ENCODE results near the gene RERE.

RERE gene

DNA sequence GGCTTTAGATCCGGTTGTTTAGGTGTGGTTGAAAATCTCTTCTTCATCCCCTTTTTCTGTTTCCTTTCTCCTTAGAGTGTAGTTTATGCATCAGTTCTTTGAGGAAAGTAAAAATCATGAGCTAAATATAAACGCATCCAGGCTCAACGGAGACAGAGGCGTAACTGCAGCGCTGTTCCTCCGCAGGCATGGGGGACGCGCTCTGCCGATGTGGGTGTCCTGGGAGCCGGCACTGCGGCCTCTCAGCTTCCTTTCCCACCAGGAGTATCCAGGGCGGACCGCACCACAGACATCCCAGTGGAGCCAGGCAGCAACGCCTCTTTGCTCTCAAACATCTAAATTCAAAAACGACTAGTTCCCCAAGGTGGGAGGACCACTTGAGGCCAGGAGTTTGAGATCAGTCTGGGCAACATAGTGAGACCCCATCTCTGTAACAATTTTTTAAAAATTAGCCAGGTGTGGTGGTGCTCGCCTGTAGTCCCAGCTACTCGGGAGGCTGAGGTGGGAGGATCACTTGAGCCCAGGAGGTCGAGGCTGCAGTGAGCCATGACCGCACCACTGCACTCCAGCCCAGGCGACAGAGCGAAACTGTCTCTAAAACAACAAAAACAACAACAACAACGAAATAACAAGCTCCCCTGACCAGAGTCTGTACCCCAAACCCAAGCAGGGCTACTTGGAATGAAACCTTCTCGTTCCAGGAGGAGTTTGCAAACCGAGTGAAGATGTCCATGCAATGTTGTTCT lies 483.2 kb downstream of the RERE start:
- no peak for TF ChIP-seq JUND (IDR thresholded peaks at IDR 0.05; ENCODE audit: low read depth)
- in situ Hi-C loops (cut with HindIII; ENCODE audit: low pct_unique_long_range_greater_than_20kb, low sequenced_read_pairs), result no loop called here
- no peak for DNase-seq (ENCODE audit: low read depth in 1 of 2, low spot score in 1 of 2)

DNA sequence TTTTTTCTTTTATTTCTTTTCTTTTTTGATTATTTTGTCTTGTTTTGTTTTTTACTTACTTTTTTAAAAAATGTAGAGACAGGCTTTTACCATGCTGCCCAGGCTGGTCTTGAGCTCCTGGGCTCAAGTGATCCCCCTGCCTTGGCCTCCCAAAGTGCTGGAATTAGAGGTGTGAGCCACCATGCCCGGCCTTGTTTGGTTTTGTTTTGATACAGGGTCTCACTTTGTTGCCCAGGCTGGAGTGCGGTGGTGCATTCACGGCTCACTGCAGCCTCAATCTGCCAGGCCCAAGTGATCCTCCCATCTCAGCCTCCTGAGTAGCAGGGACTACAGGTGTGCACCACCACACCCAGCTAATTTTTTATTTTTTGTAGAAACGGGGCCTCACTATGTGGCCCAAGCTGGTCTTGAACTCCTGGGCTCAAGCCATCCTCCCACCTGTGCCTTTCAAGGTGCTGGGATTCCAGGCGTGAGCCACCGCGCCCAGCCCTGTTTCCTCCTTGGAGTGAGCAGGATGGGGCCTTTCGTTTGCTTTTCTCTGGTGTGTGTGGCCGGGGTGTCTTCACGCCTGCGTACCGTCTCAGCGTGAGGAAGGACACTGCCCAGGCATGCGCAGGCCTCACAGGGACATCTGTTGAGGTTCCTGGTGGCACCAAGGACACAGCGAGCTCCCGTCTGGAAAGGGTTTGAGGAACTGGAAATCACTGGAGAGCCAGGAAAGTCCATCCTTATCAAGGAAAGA lies 484.0 kb downstream of the RERE start:
- in situ Hi-C loops (cut with HindIII; ENCODE audit: low pct_unique_long_range_greater_than_20kb, low sequenced_read_pairs), result no loop called here
- no peak for TF ChIP-seq JUND (IDR thresholded peaks at IDR 0.05; ENCODE audit: low read depth)
- no peak for DNase-seq (ENCODE audit: low read depth in 1 of 2, low spot score in 1 of 2)

- in situ Hi-C loops (cut with HindIII; ENCODE audit: low pct_unique_long_range_greater_than_20kb, low sequenced_read_pairs), result no loop called here
- DNase-seq (ENCODE audit: low read depth in 1 of 2, low spot score in 1 of 2), result no peak
- no peak for TF ChIP-seq JUND (IDR thresholded peaks at IDR 0.05; ENCODE audit: low read depth)
Observed at GRCh38 chr1:8332806-8333205, 484.6 kb downstream of the RERE start.

DNA sequence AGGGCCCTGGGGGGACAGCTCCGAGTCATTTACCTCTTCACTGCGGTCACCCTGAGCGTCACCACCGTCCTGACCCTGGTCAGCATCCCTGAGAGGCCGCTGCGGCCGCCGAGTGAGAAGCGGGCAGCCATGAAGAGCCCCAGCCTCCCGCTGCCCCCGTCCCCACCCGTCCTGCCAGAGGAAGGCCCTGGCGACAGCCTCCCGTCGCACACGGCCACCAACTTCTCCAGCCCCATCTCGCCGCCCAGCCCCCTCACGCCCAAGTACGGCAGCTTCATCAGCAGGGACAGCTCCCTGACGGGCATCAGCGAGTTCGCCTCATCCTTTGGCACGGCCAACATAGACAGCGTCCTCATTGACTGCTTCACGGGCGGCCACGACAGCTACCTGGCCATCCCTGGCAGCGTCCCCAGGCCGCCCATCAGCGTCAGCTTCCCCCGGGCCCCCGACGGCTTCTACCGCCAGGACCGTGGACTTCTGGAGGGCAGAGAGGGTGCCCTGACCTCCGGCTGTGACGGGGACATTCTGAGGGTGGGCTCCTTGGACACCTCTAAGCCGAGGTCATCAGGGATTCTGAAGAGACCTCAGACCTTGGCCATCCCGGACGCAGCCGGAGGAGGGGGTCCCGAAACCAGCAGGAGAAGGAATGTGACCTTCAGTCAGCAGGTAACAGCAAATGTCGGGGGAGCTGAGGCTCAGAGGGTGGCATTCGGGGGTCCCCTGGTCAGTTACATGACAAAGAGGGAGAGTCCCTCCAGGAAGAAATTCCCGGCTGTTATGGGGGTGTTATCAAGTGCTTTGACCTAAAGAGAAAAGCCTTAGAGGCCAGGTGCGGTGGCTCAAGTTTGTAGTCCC lies 486.9 kb downstream of the RERE start:
- DNase-seq (ENCODE audit: low read depth in 1 of 2, low spot score in 1 of 2), result no peak
- TF ChIP-seq JUND (IDR thresholded peaks at IDR 0.05; ENCODE audit: low read depth), result no peak
- in situ Hi-C loops (cut with HindIII; ENCODE audit: low pct_unique_long_range_greater_than_20kb, low sequenced_read_pairs), result no loop called here

DNA sequence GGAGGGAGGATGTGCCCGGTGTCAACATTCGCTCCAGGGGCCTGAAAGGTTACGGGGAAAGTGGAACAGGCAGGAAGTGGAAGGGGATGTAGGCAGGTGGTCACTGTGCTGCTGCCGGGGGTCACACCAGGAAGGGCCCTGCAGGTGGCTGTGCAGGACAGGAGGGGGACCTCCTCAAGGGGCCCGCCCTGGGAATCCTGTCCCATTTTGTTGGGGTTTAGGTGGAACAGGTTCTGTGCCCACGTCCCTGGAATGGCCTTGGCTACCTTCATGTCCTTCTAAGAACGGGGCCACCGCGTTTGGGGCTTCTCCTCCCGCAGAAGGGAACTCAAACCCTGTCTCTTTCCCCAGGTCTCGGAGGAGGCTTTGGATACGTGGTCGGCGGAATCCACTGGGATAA lies 487.6 kb downstream of the RERE start:
- TF ChIP-seq JUND (IDR thresholded peaks at IDR 0.05; ENCODE audit: low read depth), result no peak
- no peak for DNase-seq (ENCODE audit: low read depth in 1 of 2, low spot score in 1 of 2)
- in situ Hi-C loops (cut with HindIII; ENCODE audit: low pct_unique_long_range_greater_than_20kb, low sequenced_read_pairs), result no loop called here

DNA sequence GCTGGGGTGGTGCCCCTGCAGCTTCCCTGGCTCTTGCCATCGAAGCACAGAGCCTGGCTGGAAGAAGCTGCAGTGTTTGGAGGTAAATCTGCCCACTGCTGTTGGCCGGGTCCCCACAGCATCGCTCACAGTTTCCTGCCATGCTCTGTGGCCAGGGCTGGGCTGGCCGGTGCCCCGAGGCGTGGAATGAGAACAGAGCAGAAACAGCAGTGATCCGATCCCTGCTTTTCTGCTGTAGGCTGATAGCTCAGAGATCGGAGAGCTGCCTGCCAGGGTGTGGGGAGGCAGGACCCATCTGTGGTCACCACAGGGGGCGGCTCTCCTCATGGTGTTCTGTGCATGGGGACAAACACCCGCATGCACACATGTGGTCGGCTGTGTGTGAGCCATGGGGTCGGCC lies 488.0 kb downstream of the RERE start:
- DNase-seq (ENCODE audit: low read depth in 1 of 2, low spot score in 1 of 2), result no peak
- in situ Hi-C loops (cut with HindIII; ENCODE audit: low pct_unique_long_range_greater_than_20kb, low sequenced_read_pairs), result no loop called here
- no peak for TF ChIP-seq JUND (IDR thresholded peaks at IDR 0.05; ENCODE audit: low read depth)

- in situ Hi-C loops (cut with HindIII; ENCODE audit: low pct_unique_long_range_greater_than_20kb, low sequenced_read_pairs), result no loop called here
- DNase-seq (ENCODE audit: low read depth in 1 of 2, low spot score in 1 of 2), result no peak
- no peak for TF ChIP-seq JUND (IDR thresholded peaks at IDR 0.05; ENCODE audit: low read depth)
Observed at GRCh38 chr1:8328271-8328670, 489.2 kb downstream of the RERE start.

GRCh38 chr1:8326265-8326664 lies 491.2 kb downstream of the RERE start:
- TF ChIP-seq JUND (IDR thresholded peaks at IDR 0.05; ENCODE audit: low read depth), result no peak
- DNase-seq (ENCODE audit: low read depth in 1 of 2, low spot score in 1 of 2), result no peak
- in situ Hi-C loops (cut with HindIII; ENCODE audit: low pct_unique_long_range_greater_than_20kb, low sequenced_read_pairs), result no loop called here

DNA sequence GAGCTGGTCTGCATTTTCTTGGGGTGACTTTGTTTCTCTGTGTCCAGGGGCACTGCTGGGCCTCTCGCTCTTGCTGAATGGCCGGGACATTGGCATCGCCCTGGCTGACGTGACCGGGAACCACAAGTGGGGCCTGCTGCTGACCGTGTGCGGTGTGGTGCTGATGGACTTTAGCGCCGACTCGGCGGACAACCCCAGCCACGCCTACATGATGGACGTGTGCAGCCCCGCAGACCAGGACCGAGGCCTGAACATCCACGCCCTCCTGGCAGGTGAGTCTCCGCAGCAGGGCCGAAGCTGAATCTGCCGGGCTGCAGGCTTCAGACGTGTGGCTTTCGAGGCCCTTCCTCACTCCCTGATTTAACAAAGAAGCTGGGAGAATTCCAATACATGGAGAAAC lies 491.7 kb downstream of the RERE start:
- no peak for TF ChIP-seq JUND (IDR thresholded peaks at IDR 0.05; ENCODE audit: low read depth)
- in situ Hi-C loops (cut with HindIII; ENCODE audit: low pct_unique_long_range_greater_than_20kb, low sequenced_read_pairs), result no loop called here
- no peak for DNase-seq (ENCODE audit: low read depth in 1 of 2, low spot score in 1 of 2)

DNA sequence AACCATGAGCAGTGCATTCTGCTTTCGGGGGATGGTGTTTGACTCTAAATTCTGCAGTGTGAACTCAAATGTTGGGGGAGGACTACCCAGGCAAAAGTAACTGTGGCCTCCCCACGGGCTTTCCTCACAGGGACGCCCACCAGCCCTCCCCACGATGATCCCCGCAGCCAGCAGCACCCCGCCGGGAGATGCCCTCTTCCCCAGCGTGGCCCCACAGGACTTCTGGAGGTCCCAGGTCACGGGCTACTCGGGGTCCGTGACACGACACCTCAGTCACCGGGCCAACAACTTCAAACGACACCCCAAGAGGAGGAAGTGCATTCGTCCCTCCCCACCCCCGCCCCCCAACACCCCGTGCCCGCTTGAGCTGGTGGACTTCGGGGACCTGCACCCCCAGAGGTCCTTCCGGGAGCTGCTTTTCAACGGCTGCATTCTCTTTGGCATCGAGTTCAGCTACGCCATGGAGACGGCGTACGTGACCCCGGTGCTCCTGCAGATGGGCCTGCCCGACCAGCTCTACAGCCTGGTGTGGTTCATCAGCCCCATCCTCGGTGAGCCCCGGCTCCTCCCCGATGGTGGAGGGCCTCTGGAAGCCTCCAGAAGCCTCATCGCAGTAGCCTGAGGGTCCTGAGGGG lies 493.1 kb downstream of the RERE start:
- in situ Hi-C loops (cut with HindIII; ENCODE audit: low pct_unique_long_range_greater_than_20kb, low sequenced_read_pairs), result no loop called here
- DNase-seq (ENCODE audit: low read depth in 1 of 2, low spot score in 1 of 2), result no peak
- no peak for TF ChIP-seq JUND (IDR thresholded peaks at IDR 0.05; ENCODE audit: low read depth)

DNA sequence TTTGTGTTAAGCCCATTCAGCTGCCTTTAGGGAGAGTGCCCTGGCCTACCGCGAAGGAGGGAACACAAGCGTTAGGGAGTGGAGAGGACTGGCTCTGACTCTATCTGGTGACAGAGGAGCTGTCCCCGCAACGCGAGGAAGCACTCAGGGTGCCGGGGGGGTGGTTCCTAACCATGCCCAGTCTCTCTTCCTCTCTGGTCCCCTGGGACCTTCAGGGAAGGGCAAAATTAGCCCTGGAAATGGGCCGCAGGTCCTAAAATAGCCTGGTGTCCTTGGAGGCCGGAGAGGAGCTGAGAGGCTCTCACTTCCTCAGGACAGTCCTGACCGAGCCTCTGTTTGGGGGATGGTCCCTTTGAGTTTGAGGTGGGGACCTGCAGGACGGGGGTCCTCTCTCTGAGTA lies 493.7 kb downstream of the RERE start:
- in situ Hi-C loops (cut with HindIII; ENCODE audit: low pct_unique_long_range_greater_than_20kb, low sequenced_read_pairs), result no loop called here
- TF ChIP-seq JUND (IDR thresholded peaks at IDR 0.05; ENCODE audit: low read depth), result no peak
- no peak for DNase-seq (ENCODE audit: low read depth in 1 of 2, low spot score in 1 of 2)

- in situ Hi-C loops (cut with HindIII; ENCODE audit: low pct_unique_long_range_greater_than_20kb, low sequenced_read_pairs), result no loop called here
- DNase-seq (ENCODE audit: low read depth in 1 of 2, low spot score in 1 of 2), result no peak
- TF ChIP-seq JUND (IDR thresholded peaks at IDR 0.05; ENCODE audit: low read depth), result no peak
Observed at GRCh38 chr1:8321612-8322011, 495.8 kb downstream of the RERE start.
